IMR-90 (cell line): ENCODE measurements around the gene TAGAP. TPM values are rescaled to one million over a fixed set of nuclear protein-coding genes. Genes with fewer than 3 reads are reported as not detected.

Source experiments
- ATAC-seq: fragments of 200-7000 bp; cut with Tn5 transposase; 2 replicates; pipeline ENCODE4 v1.9.1; 2020; ENCODE audit warnings: low read depth, mild to moderate bottlenecking, moderate library complexity
- BruUV-seq: library from RNA; stranded (reverse); fragments of 400-500 nt; replicated peaks from 2 replicates; lab custom pipeline; 2021; lab: Mats Ljungman, UMichigan
- CTCF ChIA-PET: fragments of 300-600 bp; formaldehyde crosslinking; extraction: SDS; loops from one replicate; lab custom pipeline; 2021; ENCODE audit warnings: antibody characterized with exemption; lab: Yijun Ruan, JAX
- POLR2A ChIA-PET: fragments of 300-600 bp; sonication (Branson Sonifier 250); formaldehyde crosslinking; loops from one replicate; lab custom pipeline; 2022; ENCODE audit warnings: antibody characterized with exemption; ENCODE audit not compliant: unreplicated experiment; lab: Charles Lee
- DNase-seq: peaks from one replicate; pipeline ENCODE4 v3.0.0; 2013
- H2AFZ ChIP-seq: replicated peaks from 2 replicates; pipeline ENCODE3; 2013; ENCODE audit warnings: low read length, mild to moderate bottlenecking; ENCODE audit not compliant: poor library complexity
- H2AK5ac ChIP-seq: 2 replicates; pipeline ENCODE4 v1.6.1; 2013; ENCODE audit warnings: low read depth, low read length, inconsistent platforms
- H2AK9ac ChIP-seq: replicated peaks from 2 replicates; pipeline ENCODE3; 2013; ENCODE audit warnings: mild to moderate bottlenecking, low read depth, low read length, moderate library complexity; ENCODE audit not compliant: poor library complexity
- H2BK120ac ChIP-seq: 2 replicates; pipeline ENCODE4 v1.6.1; 2013; ENCODE audit warnings: low read depth, low read length, inconsistent platforms
- H2BK15ac ChIP-seq: 3 replicates; pipeline ENCODE4 v1.6.1; 2013; ENCODE audit warnings: low read depth, low read length, inconsistent platforms
- H2BK20ac ChIP-seq: 2 replicates; pipeline ENCODE4 v1.6.1; 2013; ENCODE audit warnings: low read depth, mild to moderate bottlenecking, inconsistent platforms, low read length, moderate library complexity
- H2BK5ac ChIP-seq: 2 replicates; pipeline ENCODE4 v1.6.1; 2013; ENCODE audit warnings: mild to moderate bottlenecking, low read depth, low read length, inconsistent platforms; ENCODE audit not compliant: poor library complexity, severe bottlenecking
- H3K14ac ChIP-seq: replicated peaks from 2 replicates; pipeline ENCODE4 v1.6.1; 2013; ENCODE audit warnings: low read depth, low read length, inconsistent platforms
- H3K18ac ChIP-seq: 2 replicates; pipeline ENCODE4 v1.6.1; 2013; ENCODE audit warnings: low read depth, low read length, control low read depth
- H3K23ac ChIP-seq: 2 replicates; pipeline ENCODE4 v1.6.1; 2013; ENCODE audit warnings: low read depth, low read length, inconsistent platforms
- H3K27ac ChIP-seq: 2 replicates; pipeline ENCODE4 v1.5.1; 2013; ENCODE audit warnings: mild to moderate bottlenecking, control low read depth, low read length; ENCODE audit not compliant: insufficient read depth
- H3K27me3 ChIP-seq: 2 replicates; pipeline ENCODE4 v1.6.1; 2013; ENCODE audit warnings: low read length; ENCODE audit not compliant: control insufficient read depth, insufficient read depth
- H3K36me3 ChIP-seq: 2 replicates; pipeline ENCODE4 v1.6.1; 2013; ENCODE audit warnings: low read length, mixed read lengths; ENCODE audit not compliant: control insufficient read depth, insufficient read depth
- H3K4ac ChIP-seq: 2 replicates; pipeline ENCODE4 v1.6.1; 2013; ENCODE audit warnings: low read depth, low read length, inconsistent platforms
- H3K4me1 ChIP-seq: 2 replicates; pipeline ENCODE4 v1.6.1; 2013; ENCODE audit warnings: low read length, mixed read lengths; ENCODE audit not compliant: control insufficient read depth, insufficient read depth
- H3K4me2 ChIP-seq: 2 replicates; pipeline ENCODE4 v1.6.1; 2013; ENCODE audit warnings: low read depth, mild to moderate bottlenecking, control low read depth, low read length, moderate library complexity
- H3K4me3 ChIP-seq: 2 replicates; pipeline ENCODE4 v1.5.1; 2013; ENCODE audit warnings: low read depth, mild to moderate bottlenecking, control low read depth, low read length, moderate library complexity; ENCODE audit not compliant: insufficient read depth
- H3K56ac ChIP-seq: 2 replicates; pipeline ENCODE4 v1.6.1; 2013; ENCODE audit warnings: low read length, inconsistent platforms; ENCODE audit not compliant: insufficient read depth; ENCODE audit errors: extremely low read depth
- H3K79me1 ChIP-seq, 2 experiments: 2 replicates each; pipeline ENCODE4 v1.6.1; 2013; ENCODE audit warnings: low read length in 2 of 2, inconsistent platforms in 1 of 2, low read depth in 1 of 2
- H3K9ac ChIP-seq: 2 replicates; pipeline ENCODE4 v1.6.1; 2013; ENCODE audit warnings: low read depth, low read length, control low read depth
- H3K9me1 ChIP-seq: 2 replicates; pipeline ENCODE4 v1.6.1; 2013; ENCODE audit warnings: low read length, inconsistent platforms; ENCODE audit not compliant: insufficient read depth
- H3K9me3 ChIP-seq: 2 replicates; pipeline ENCODE4 v1.6.1; 2013; ENCODE audit warnings: low read length; ENCODE audit not compliant: control insufficient read depth, insufficient read depth
- H4K20me1 ChIP-seq: 2 replicates; pipeline ENCODE4 v1.6.1; 2013; ENCODE audit warnings: low read length, inconsistent platforms; ENCODE audit not compliant: insufficient read depth
- H4K5ac ChIP-seq: 2 replicates; pipeline ENCODE4 v1.6.1; 2013; ENCODE audit warnings: mild to moderate bottlenecking, low read depth, low read length, control low read depth
- H4K8ac ChIP-seq, 2 experiments: 2 replicates each; pipeline ENCODE4 v1.6.1; 2013; ENCODE audit warnings: low read depth in 2 of 2, low read length in 2 of 2, control low read depth in 1 of 2, inconsistent platforms in 1 of 2
- H4K91ac ChIP-seq: 2 replicates; pipeline ENCODE4 v1.6.1; 2013; ENCODE audit warnings: low read depth, low read length, inconsistent platforms; ENCODE audit not compliant: insufficient read depth
- BHLHE40 ChIP-seq: fragments of 150-350 bp; IDR thresholded peaks from 2 replicates; pipeline ENCODE4 v1.6.1; 2016; ENCODE audit warnings: mild to moderate bottlenecking, low read depth, low read length
- CEBPB ChIP-seq: IDR thresholded peaks from 2 replicates; pipeline ENCODE4 v1.6.1; 2012; ENCODE audit warnings: low read depth, low read length, improper control_type of control experiment
- CHD1 ChIP-seq: IDR thresholded peaks from 2 replicates; pipeline ENCODE4 v1.6.1; 2012; ENCODE audit warnings: low read depth, low read length, improper control_type of control experiment
- ELK1 ChIP-seq: fragments of 150-350 bp; IDR thresholded peaks from 2 replicates; pipeline ENCODE4 v1.6.1; 2016; ENCODE audit warnings: low read depth, mild to moderate bottlenecking, low read length, moderate library complexity, borderline replicate concordance
- FOS ChIP-seq: fragments of 150-350 bp; IDR thresholded peaks from 2 replicates; pipeline ENCODE4 v1.6.1; 2016; ENCODE audit warnings: low read depth, low read length
- MAFK ChIP-seq: IDR thresholded peaks from 2 replicates; pipeline ENCODE4 v1.6.1; 2012; ENCODE audit warnings: low read depth, low read length, improper control_type of control experiment
- MAZ ChIP-seq: IDR thresholded peaks from 2 replicates; pipeline ENCODE4 v1.6.1; 2012; ENCODE audit warnings: low read depth, mild to moderate bottlenecking, low read length, improper control_type of control experiment, moderate library complexity, borderline replicate concordance
- MXI1 ChIP-seq: IDR thresholded peaks from 2 replicates; pipeline ENCODE4 v1.6.1; 2012; ENCODE audit warnings: low read depth, mild to moderate bottlenecking, low read length, moderate library complexity, borderline replicate concordance
- NFE2L2 ChIP-seq: fragments of 150-350 bp; IDR thresholded peaks from 2 replicates; pipeline ENCODE4 v1.6.1; 2016; ENCODE audit warnings: low read depth, mild to moderate bottlenecking, low read length
- POLR2A ChIP-seq: IDR thresholded peaks from 2 replicates; pipeline ENCODE4 v1.6.1; 2012; ENCODE audit warnings: mild to moderate bottlenecking, low read depth, low read length
- RAD21 ChIP-seq: IDR thresholded peaks from 2 replicates; pipeline ENCODE4 v1.6.1; 2012; ENCODE audit warnings: low read length, improper control_type of control experiment
- RCOR1 ChIP-seq: IDR thresholded peaks from 2 replicates; pipeline ENCODE4 v1.6.1; 2012; ENCODE audit warnings: mild to moderate bottlenecking, low read length, improper control_type of control experiment; ENCODE audit not compliant: insufficient replicate concordance
- RFX5 ChIP-seq: IDR thresholded peaks from 2 replicates; pipeline ENCODE4 v1.8.0; 2012; ENCODE audit warnings: low read depth, mild to moderate bottlenecking, low read length, moderate library complexity
- SMC3 ChIP-seq: fragments of 150-350 bp; IDR thresholded peaks from 2 replicates; pipeline ENCODE4 v1.6.1; 2016; ENCODE audit warnings: low read depth, mild to moderate bottlenecking, antibody characterized with exemption, low read length, moderate library complexity
- USF2 ChIP-seq: fragments of 150-350 bp; IDR thresholded peaks from 2 replicates; pipeline ENCODE4 v1.6.1; 2017; ENCODE audit warnings: mild to moderate bottlenecking, antibody characterized with exemption, low read length, low read depth
- WGBS, 2 experiments: methylation state at CpG; one replicate each; pipeline versions ENCODE4 v1.1.5 to v1.1.7; 2013; ENCODE audit warnings: missing lambda C conversion rate in 2 of 2; ENCODE audit not compliant: insufficient read length in 1 of 2; ENCODE audit errors: extremely low coverage in 2 of 2; 5-methylcytosine and 5-hydroxymethylcytosine counted together
- dilution Hi-C: fragments of 300-500 bp; cut with HindIII; formaldehyde crosslinking; loops from one replicate; pipeline ENCODE4 v1.14.3; 2018; ENCODE audit warnings: low sequenced_read_pairs; ENCODE audit not compliant: unreplicated experiment
- in situ Hi-C: fragments of 300-500 bp; cut with MboI; formaldehyde crosslinking; loops from 3 replicates; pipeline ENCODE4 v1.14.3; 2019; ENCODE audit warnings: low sequenced_read_pairs, inconsistent platforms, mixed read lengths
- intact Hi-C: fragments of 100-400 bp; cut with micrococcal nuclease; formaldehyde crosslinking; loops from 2 replicates; pipeline ENCODE4 v1.10.0; 2022
- polyA plus RNA-seq, 3 experiments: library from polyadenylated mRNA; depleted of rRNA; stranded (reverse); fragments of >200 nt; gene quantifications; 2 replicates each; pipeline ENCODE4 v1.2.3, GENCODE V29; 2012; ENCODE audit warnings: low replicate concordance in 1 of 3
- total RNA-seq: library from RNA; depleted of rRNA; stranded (reverse); fragments of >200 nt; gene quantifications from 2 replicates; pipeline ENCODE4 v1.2.3, GENCODE V29; 2012
- TF ChIP-seq, protein P1 (sequence below): conservative IDR thresholded peaks from 2 replicates; pipeline ENCODE4 v1.5.1; 2012; ENCODE audit warnings: mild to moderate bottlenecking, low read depth, low read length, improper control_type of control experiment

Gene TAGAP
- total and polyA plus RNA-seq, 2 of the 4 experiments (the other 2 are of a cell fraction): not detected

- Histone ChIP-seq H2BK15ac (no peak overlapping the region), H3K9me1 (no peaks in the 10 kb centered on the region; the same call in 1 of the 2 replicates), H3K4me1 (peaks cover 2% of the 10 kb centered on the region; the same call in 1 of the 2 replicates), H3K4ac (no peak overlapping the region), H4K5ac (no peak overlapping the region), H3K27ac (no peak overlapping the region), H3K14ac (no peak overlapping the region), H3K18ac (no peak overlapping the region), H2AK5ac (no peak overlapping the region), H2AK9ac (no peak overlapping the region), H2BK20ac (no peak overlapping the region), H3K9ac (no peak overlapping the region), H3K27me3 (peaks cover 22% of the 10 kb centered on the region), H4K91ac (no peak overlapping the region), H2AFZ (no peak overlapping the region), H3K4me2 (no peak overlapping the region), H4K8ac (no peak overlapping the region), H3K36me3 (no peaks in the 10 kb centered on the region), H3K79me1 (no peaks in the 10 kb centered on the region), H3K56ac (no peak overlapping the region), H3K9me3 (no peaks in the 10 kb centered on the region), H3K4me3 (no peak overlapping the region), H4K20me1 (no peaks in the 10 kb centered on the region), H2BK5ac (no peak overlapping the region), H3K23ac (no peak overlapping the region), H2BK120ac (no peak overlapping the region)
- in situ Hi-C loops: no loop called here
- BruUV-seq: no TSS peak
- POLR2A ChIA-PET: no interaction called here
- WGBS, 2 experiments: 25% methylated on average over 5 of the region's 13 CpGs; no CpG with 5 or more reads in 1 of the 2 experiments
- no peak for ATAC-seq
- TF ChIP-seq POLR2A: no peak
- TF ChIP-seq MAFK: no peak
- no peak for TF ChIP-seq FOS
- no peak for TF ChIP-seq ELK1
- no peak for TF ChIP-seq SMC3
- TF ChIP-seq RCOR1: no peak
- TF ChIP-seq USF2: no peak
- no peak for TF ChIP-seq CEBPB
- TF ChIP-seq, protein P1, sequence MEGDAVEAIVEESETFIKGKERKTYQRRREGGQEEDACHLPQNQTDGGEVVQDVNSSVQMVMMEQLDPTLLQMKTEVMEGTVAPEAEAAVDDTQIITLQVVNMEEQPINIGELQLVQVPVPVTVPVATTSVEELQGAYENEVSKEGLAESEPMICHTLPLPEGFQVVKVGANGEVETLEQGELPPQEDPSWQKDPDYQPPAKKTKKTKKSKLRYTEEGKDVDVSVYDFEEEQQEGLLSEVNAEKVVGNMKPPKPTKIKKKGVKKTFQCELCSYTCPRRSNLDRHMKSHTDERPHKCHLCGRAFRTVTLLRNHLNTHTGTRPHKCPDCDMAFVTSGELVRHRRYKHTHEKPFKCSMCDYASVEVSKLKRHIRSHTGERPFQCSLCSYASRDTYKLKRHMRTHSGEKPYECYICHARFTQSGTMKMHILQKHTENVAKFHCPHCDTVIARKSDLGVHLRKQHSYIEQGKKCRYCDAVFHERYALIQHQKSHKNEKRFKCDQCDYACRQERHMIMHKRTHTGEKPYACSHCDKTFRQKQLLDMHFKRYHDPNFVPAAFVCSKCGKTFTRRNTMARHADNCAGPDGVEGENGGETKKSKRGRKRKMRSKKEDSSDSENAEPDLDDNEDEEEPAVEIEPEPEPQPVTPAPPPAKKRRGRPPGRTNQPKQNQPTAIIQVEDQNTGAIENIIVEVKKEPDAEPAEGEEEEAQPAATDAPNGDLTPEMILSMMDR: no peak
- TF ChIP-seq MAZ: no peak
- no peak for TF ChIP-seq NFE2L2
- TF ChIP-seq RAD21: no peak
- no peak for TF ChIP-seq RFX5
- no peak for TF ChIP-seq MXI1
- no peak for TF ChIP-seq BHLHE40
- no peak for TF ChIP-seq CHD1
- dilution Hi-C loops: no loop called here
- CTCF ChIA-PET: no interaction called here
- intact Hi-C loops: no loop called here
- no peak for DNase-seq
Observed at GRCh38 chr6:159077123-159077522, 32.3 kb upstream of the TAGAP start.
